Ishikawa (cell line): ENCODE results near the gene F10.

Source experiments
- CEBPB ChIP-seq: IDR thresholded peaks from 2 replicates; pipeline ENCODE4 v1.6.1; 2012
- CREB1 ChIP-seq: IDR thresholded peaks from 2 replicates; pipeline ENCODE4 v1.6.1; 2012; ENCODE audit warnings: low read depth
- EGR1 ChIP-seq: IDR thresholded peaks from 2 replicates; pipeline ENCODE4 v1.6.1; 2012
- EP300 ChIP-seq: IDR thresholded peaks from 2 replicates; pipeline ENCODE4 v1.6.1; 2012; ENCODE audit warnings: borderline replicate concordance
- FOXM1 ChIP-seq: IDR thresholded peaks from 2 replicates; pipeline ENCODE4 v1.6.1; 2012; ENCODE audit warnings: low read depth, borderline replicate concordance
- NFIC ChIP-seq: IDR thresholded peaks from 2 replicates; pipeline ENCODE4 v1.6.1; 2012
- RAD21 ChIP-seq: IDR thresholded peaks from 2 replicates; pipeline ENCODE4 v1.6.1; 2012; ENCODE audit warnings: low read depth
- REST ChIP-seq: IDR thresholded peaks from 2 replicates; pipeline ENCODE4 v1.6.1; 2012; ENCODE audit warnings: low read depth, mild to moderate bottlenecking
- TAF1 ChIP-seq: IDR thresholded peaks from 2 replicates; pipeline ENCODE4 v1.6.1; 2012; ENCODE audit warnings: low read depth, mild to moderate bottlenecking
- TEAD4 ChIP-seq: IDR thresholded peaks from 2 replicates; pipeline ENCODE4 v1.6.1; 2012
- USF1 ChIP-seq: IDR thresholded peaks from 2 replicates; pipeline ENCODE4 v1.6.1; 2012
- YY1 ChIP-seq: IDR thresholded peaks from 2 replicates; pipeline ENCODE4 v1.6.1; 2012; ENCODE audit warnings: low read depth
- ZBTB7A ChIP-seq: IDR thresholded peaks from 2 replicates; pipeline ENCODE4 v1.6.1; 2012; ENCODE audit warnings: low read depth

Gene F10

GRCh38 chr13:113095146-113096051 is 27.2 kb upstream of the F10 start:
- TF ChIP-seq REST = no peak
- no peak for TF ChIP-seq CEBPB
- TF ChIP-seq RAD21 = no peak
- TF ChIP-seq EGR1 = no peak
- TF ChIP-seq FOXM1 = no peak
- no peak for TF ChIP-seq EP300
- TF ChIP-seq ZBTB7A = no peak
- no peak for TF ChIP-seq NFIC
- no peak for TF ChIP-seq USF1

- no peak for TF ChIP-seq EGR1
Observed at GRCh38 chr13:113096052-113096744, 26.4 kb upstream of the F10 start.

- no peak for TF ChIP-seq EGR1
- no peak for TF ChIP-seq ZBTB7A
- TF ChIP-seq CREB1 = no peak
- no peak for TF ChIP-seq REST
Observed at GRCh38 chr13:113096745-113097305, 25.8 kb upstream of the F10 start.

- no peak for TF ChIP-seq USF1
- no peak for TF ChIP-seq NFIC
- no peak for TF ChIP-seq FOXM1
- no peak for TF ChIP-seq TEAD4
- TF ChIP-seq RAD21 = no peak
- no peak for TF ChIP-seq YY1
- no peak for TF ChIP-seq REST
- TF ChIP-seq ZBTB7A = no peak
Observed at GRCh38 chr13:113097651-113098050, 24.9 kb upstream of the F10 start.

GRCh38 chr13:113098162-113098732 is 24.4 kb upstream of the F10 start:
- TF ChIP-seq FOXM1 = no peak
- no peak for TF ChIP-seq REST
- no peak for TF ChIP-seq ZBTB7A
- no peak for TF ChIP-seq USF1
- TF ChIP-seq CEBPB = no peak
- no peak for TF ChIP-seq TAF1
- no peak for TF ChIP-seq CREB1
- no peak for TF ChIP-seq NFIC
